GM12891 (cell line): Measurements from ENCODE around the gene USP46.

Source experiments
- POLR2A ChIP-seq: IDR thresholded peaks from 2 replicates; pipeline ENCODE4 v1.6.1; 2011; ENCODE audit warnings: low read depth, low read length, control low read depth
- POLR2AphosphoS5 ChIP-seq: IDR thresholded peaks from 2 replicates; pipeline ENCODE4 v1.6.1; 2011; ENCODE audit warnings: low read depth, low read length, control low read depth
- POU2F2 ChIP-seq: IDR thresholded peaks from 2 replicates; pipeline ENCODE4 v1.6.1; 2011; ENCODE audit warnings: low read depth, mild to moderate bottlenecking, control low read depth, low read length, moderate library complexity
- SPI1 ChIP-seq: IDR thresholded peaks from 2 replicates; pipeline ENCODE4 v1.6.1; 2011; ENCODE audit warnings: low read depth, low read length, control low read depth
- TAF1 ChIP-seq: IDR thresholded peaks from 2 replicates; pipeline ENCODE4 v1.6.1; 2011; ENCODE audit warnings: low read depth, low read length, control low read depth

- TF ChIP-seq POLR2A (no peak), POLR2AphosphoS5 (no peak), TAF1 (no peak), SPI1 (no peak), POU2F2 (no peak)
These were observed 106.3 kb downstream of the USP46 start for GRCh38 chr4:52552778-52553177.
